Gastroesophageal sphincter (tissue), 3 donors: ENCODE measurements around the gene PTRH1.

Experiments
- POLR2A ChIP-seq, 2 donors: fragments of 450-650 bp; IDR thresholded peaks; one replicate each; pipeline ENCODE4 v1.6.1; 2017; ENCODE audit warnings: antibody characterized with exemption in 2 of 2, mild to moderate bottlenecking in 2 of 2, moderate library complexity in 1 of 2
- TF ChIP-seq, protein P1 (sequence below), 4 experiments: fragments of 200-600 bp in 2 of 4; fragments of 450-650 bp in 2 of 4; sonication (generic) in 1 of 4; IDR thresholded peaks; one replicate each; pipeline ENCODE4 v1.5.1; 2017 to 2019; ENCODE audit warnings: antibody characterized with exemption in 4 of 4, mild to moderate bottlenecking in 2 of 4, moderate library complexity in 2 of 4

DNA sequence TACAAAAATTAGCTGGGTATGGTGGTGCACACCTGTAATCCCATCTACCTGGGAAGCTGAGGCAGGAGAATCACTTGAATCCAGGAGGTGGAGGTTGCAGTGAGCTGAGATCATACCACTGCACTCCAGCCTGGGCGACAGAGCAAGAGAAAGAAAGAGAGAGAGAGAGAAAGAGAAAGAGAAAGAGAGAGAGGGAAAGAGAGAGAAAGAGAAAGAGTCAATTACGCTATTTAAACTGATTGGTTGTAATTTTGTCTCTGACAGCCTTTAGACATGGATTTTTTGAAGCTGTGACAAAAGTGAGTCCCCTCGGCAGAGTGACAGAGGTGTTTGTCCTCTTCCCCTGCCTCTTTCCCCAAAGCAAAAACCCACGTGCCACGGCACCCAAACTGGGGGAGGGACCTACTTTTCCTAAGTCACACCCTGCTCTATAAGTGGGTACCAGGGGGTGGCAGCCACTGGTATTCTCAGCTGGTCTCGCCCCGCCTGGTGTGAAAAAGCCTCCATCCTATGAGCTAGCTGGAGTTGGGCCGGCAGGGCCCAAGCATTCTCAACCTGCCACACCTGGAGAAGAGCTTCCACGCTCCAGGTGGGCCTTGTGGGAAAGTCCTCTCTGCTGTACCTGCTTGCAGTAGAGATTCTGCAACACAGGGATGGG, 12.0 kb downstream of the PTRH1 start:
- no peak for TF ChIP-seq POLR2A (IDR thresholded peaks at IDR 0.05)
- TF ChIP-seq, protein P1, sequence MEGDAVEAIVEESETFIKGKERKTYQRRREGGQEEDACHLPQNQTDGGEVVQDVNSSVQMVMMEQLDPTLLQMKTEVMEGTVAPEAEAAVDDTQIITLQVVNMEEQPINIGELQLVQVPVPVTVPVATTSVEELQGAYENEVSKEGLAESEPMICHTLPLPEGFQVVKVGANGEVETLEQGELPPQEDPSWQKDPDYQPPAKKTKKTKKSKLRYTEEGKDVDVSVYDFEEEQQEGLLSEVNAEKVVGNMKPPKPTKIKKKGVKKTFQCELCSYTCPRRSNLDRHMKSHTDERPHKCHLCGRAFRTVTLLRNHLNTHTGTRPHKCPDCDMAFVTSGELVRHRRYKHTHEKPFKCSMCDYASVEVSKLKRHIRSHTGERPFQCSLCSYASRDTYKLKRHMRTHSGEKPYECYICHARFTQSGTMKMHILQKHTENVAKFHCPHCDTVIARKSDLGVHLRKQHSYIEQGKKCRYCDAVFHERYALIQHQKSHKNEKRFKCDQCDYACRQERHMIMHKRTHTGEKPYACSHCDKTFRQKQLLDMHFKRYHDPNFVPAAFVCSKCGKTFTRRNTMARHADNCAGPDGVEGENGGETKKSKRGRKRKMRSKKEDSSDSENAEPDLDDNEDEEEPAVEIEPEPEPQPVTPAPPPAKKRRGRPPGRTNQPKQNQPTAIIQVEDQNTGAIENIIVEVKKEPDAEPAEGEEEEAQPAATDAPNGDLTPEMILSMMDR (IDR thresholded peaks at IDR 0.05): no peak
